RWPE1 (cell line): ENCODE data around the gene FCHSD2.
"Not testable (repeated sequence)": the region's sequence is repeated elsewhere in the genome, so short reads cannot be mapped to it uniquely, and the experiment has no call there.

Experiments used
- CTCF ChIA-PET: fragments of 350-600 bp; sonication (Branson Sonifier 250); formaldehyde crosslinking; extraction: SDS; loops from one replicate; lab custom pipeline; 2021; lab: Yijun Ruan, JAX
- POLR2A ChIA-PET: fragments of 400-600 bp; formaldehyde crosslinking; extraction: SDS; loops from one replicate; lab custom pipeline; 2020; ENCODE audit warnings: antibody characterized with exemption; ENCODE audit not compliant: low non-redundant PET; lab: Yijun Ruan, JAX
- DNase-seq: peaks from one replicate; pipeline ENCODE4 v3.0.0; 2012; ENCODE audit warnings: low spot score
- H3K27ac ChIP-seq: fragments of 450-650 bp; 2 replicates; pipeline ENCODE4 v1.5.1; 2017
- CTCF ChIP-seq: fragments of 450-650 bp; conservative IDR thresholded peaks from 2 replicates; pipeline ENCODE4 v1.5.1; 2017; ENCODE audit warnings: low read depth, mild to moderate bottlenecking

Gene FCHSD2

GRCh38 chr11:73034777-73035176 lies 107.3 kb downstream of the FCHSD2 start:
- no peak overlapping the region for H3K27ac ChIP-seq
- ChIA-PET CTCF (interaction anchor here (0.5 kb wide), 1 partner anchor 1502 kb away, joined by 3 read pairs; no protein-coding TSS in a partner anchor), POLR2A (no interaction called here)
- no peak for DNase-seq
- TF ChIP-seq CTCF = no peak

- TF ChIP-seq CTCF = no peak
- CTCF ChIA-PET = interaction anchor here (0.5 kb wide), 1 partner anchor 1502 kb away, joined by 3 read pairs; no protein-coding TSS in a partner anchor
- no peak overlapping the region for H3K27ac ChIP-seq
- DNase-seq = no peak
- POLR2A ChIA-PET = no interaction called here
Observed at GRCh38 chr11:73034331-73034730, 107.8 kb downstream of the FCHSD2 start.

GRCh38 chr11:73030130-73030529 lies 112.0 kb downstream of the FCHSD2 start:
- ChIA-PET CTCF (no interaction called here), POLR2A (no interaction called here)
- H3K27ac ChIP-seq = no peak overlapping the region
- DNase-seq = no peak
- no peak for TF ChIP-seq CTCF

GRCh38 chr11:73029403-73029802 lies 112.7 kb downstream of the FCHSD2 start:
- DNase-seq = no peak
- CTCF ChIA-PET = no interaction called here
- POLR2A ChIA-PET = no interaction called here
- H3K27ac ChIP-seq = no peak overlapping the region
- TF ChIP-seq CTCF = no peak

GRCh38 chr11:73028611-73029010 lies 113.5 kb downstream of the FCHSD2 start:
- TF ChIP-seq CTCF = no peak
- POLR2A ChIA-PET = no interaction called here
- CTCF ChIA-PET = no interaction called here
- no peak for DNase-seq
- H3K27ac ChIP-seq = no peak overlapping the region

- CTCF ChIA-PET, DNase-seq, POLR2A ChIA-PET, H3K27ac ChIP-seq: not testable (repeated sequence)
Observed at GRCh38 chr11:73027840-73028239, 114.3 kb downstream of the FCHSD2 start.

- ChIA-PET CTCF (interaction anchor here (0.6 kb wide), 1 partner anchor 153 kb away, joined by 3 read pairs; no protein-coding TSS in a partner anchor), POLR2A (no interaction called here)
- no peak overlapping the region for H3K27ac ChIP-seq
- no peak for DNase-seq
- TF ChIP-seq CTCF = no peak
Observed at GRCh38 chr11:73024639-73025038, 117.5 kb downstream of the FCHSD2 start.
